ENCODE measurements around the gene PLPP6.

Gene PLPP6

GRCh38 chr9:4709380-4709779 is 47.3 kb downstream of the PLPP6 start:
- TF ChIP-seq CTCF (IDR thresholded peaks at IDR 0.05; ENCODE audit: control extremely low read depth, extremely low read depth, low read depth, missing control alignments), result no peak
- DNase-seq (ENCODE audit: extremely low spot score), result no peak
- ChIA-PET POLR2A (no interaction called here), CTCF (interaction anchor here (1.6 kb wide), 1 partner anchor 9 kb away, joined by 5 read pairs; no protein-coding TSS in a partner anchor)

- ChIA-PET CTCF (interaction anchor here (1.2 to 2.1 kb wide), 2 partner anchors 15 to 728 kb away, joined by 4 read pairs; no protein-coding TSS in a partner anchor), POLR2A (no interaction called here)
- TF ChIP-seq CTCF (IDR thresholded peaks at IDR 0.05; ENCODE audit: control extremely low read depth, extremely low read depth, low read depth, missing control alignments), result no peak
- DNase-seq (ENCODE audit: extremely low spot score), result no peak
Observed at GRCh38 chr9:4713849-4714248, 51.8 kb downstream of the PLPP6 start.

GRCh38 chr9:4714266-4715016 is 52.3 kb downstream of the PLPP6 start:
- ChIA-PET POLR2A (no interaction called here), CTCF (interaction anchor here (1.2 to 2.1 kb wide), 3 partner anchors 16 to 728 kb away, joined by 4 read pairs; no protein-coding TSS in a partner anchor)
- no peak for TF ChIP-seq CTCF (IDR thresholded peaks at IDR 0.05; ENCODE audit: control extremely low read depth, extremely low read depth, low read depth, missing control alignments)
- DNase-seq (ENCODE audit: extremely low spot score), result no peak

Measured in GM10248 (cell line).